PC-9 (cell line): Measurements from ENCODE around the gene TLL2.

Experiments used
- CTCF ChIP-seq: fragments of 200-600 bp; sonication (generic); conservative IDR thresholded peaks from 2 replicates; pipeline ENCODE4 v1.6.1; 2017; ENCODE audit warnings: mixed run types, antibody characterized with exemption, mild to moderate bottlenecking, moderate library complexity
- EZH2 ChIP-seq: fragments of 200-600 bp; sonication (generic); IDR thresholded peaks from 2 replicates; pipeline ENCODE4 v1.8.0; 2017; ENCODE audit warnings: antibody characterized with exemption, low read depth

- TF ChIP-seq CTCF (no peak), EZH2 (no peak)
Observed at GRCh38 chr10:96365571-96365970, 148.2 kb downstream of the TLL2 start.
